ENCODE results near the gene AK5.

The AK5 gene

DNA sequence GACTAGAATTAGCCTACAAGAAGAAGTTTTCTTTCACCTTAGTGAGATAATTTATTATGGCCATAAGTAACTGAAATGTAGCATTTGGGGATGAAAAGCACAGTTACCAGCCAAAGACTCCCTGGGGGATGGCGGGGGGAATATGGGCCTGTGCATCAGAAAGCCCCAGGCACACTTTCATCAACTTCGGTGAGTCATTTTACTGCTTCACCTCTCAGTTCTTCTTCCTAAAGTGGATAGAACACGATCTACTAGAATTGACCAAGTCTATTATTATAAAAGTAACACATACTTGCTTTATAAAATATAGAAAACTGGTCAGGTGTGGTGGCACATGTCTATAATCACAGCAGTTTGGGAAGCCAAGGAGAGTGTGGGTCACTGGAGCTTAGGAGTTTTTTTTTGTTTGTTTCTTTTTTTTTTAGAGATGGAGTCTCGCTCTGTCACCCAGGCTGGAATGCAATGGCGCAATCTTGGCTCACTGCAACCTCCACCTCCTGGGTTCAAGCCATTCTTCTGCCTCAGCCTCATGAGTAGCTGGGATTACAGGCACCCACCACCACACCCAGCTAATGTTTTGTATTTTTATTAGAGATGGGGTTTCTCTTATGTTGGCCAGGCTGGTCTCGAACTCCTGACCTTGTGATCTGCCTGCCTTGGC is 258.8 kb downstream of the AK5 start:
- no peak for DNase-seq (ENCODE audit: low read depth in 2 of 2, low spot score in 1 of 2)

DNA sequence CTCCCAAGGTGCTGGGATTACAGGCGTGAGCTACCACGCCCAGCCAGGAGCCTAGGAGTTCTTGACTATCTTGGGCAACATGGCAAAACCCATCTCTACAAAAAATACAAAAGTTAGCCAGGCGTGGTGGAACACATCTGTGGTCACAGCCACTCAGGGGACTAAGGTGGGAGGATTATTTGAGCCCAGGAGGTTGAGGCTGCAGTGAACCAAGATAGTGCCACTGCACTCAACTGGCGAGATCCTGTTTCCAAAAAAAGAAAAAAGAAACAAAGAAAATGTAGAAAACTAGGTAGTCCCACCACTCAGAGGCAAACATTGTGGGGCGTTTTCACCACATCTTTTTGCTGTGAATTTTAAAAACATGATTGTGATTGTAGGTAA is 259.3 kb downstream of the AK5 start:
- DNase-seq (ENCODE audit: low read depth in 2 of 2, low spot score in 1 of 2), result no peak

GRCh38 chr1:77542813-77543420 is 261.1 kb downstream of the AK5 start:
- DNase-seq (ENCODE audit: low read depth in 2 of 2, low spot score in 1 of 2), result no peak

DNA sequence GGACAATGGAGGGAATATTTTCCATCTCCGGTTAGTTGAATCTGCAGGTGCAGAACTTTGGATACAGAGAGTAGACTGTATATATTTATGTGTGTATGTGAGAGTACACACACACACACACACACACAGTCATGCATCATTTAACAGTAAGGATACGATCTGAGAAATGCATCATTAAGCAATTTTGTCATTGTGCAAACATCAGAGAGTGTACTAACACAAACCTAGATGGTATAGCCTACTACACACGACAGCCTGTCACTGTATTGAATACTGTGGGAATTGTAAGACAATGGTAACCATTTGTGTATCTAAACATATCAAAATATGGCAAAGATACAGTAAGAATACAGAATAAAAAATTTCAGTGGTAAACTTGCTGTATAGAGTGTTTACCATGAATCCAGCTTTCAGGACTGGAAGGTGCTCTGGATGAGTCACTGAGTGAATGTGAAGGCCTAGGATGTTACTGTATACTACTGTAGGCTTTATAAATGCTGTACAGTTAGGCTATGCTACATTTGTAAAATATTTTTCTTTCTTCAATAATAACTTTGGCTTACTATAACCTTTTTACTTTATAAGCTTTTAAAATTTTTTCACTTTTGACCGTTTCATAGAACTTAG is 262.1 kb downstream of the AK5 start:
- no peak for DNase-seq (ENCODE audit: low read depth in 2 of 2, low spot score in 1 of 2)

GRCh38 chr1:77544845-77545244 is 263.0 kb downstream of the AK5 start:
- no peak for DNase-seq (ENCODE audit: low read depth in 2 of 2, low spot score in 1 of 2)

DNA sequence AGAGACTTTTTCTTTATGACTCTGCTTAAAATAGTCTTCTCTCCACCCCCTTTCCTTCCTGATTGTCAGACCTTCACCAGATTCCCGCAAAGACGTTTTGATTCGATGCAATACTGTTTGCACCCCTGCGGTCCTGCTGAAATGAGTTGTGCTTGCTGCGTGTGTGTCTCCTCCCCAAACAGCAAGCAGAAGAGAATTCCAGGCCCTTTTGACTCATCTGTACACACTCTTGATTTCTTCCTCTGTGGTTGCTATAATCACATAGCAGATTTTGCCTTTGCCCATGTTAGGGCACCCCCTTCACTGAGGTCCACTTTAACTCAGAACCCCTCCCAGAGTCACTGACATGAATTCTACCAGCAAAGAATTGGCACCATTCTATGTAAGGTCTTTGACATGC is 264.2 kb downstream of the AK5 start:
- DNase-seq (ENCODE audit: low read depth in 2 of 2, low spot score in 1 of 2), result no peak

DNA sequence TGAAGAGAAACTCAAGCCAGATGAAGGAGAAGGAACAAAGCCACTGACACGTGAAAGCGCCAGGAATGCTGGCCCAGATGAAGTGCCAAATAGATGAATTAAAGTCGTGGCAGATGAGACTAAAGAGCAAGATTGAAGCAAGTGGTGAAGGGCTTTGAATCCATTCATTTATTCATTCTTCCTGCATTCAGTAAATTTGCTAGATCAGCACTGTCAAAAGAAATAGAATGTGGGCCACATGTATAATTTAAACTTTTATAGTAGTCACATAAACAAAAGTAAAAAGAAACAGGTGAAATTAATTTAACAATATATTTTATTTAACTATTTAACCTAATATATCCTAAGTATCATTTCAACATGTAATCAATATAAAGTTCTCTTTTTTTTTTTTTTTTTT is 265.1 kb downstream of the AK5 start:
- no peak for DNase-seq (ENCODE audit: low read depth in 2 of 2, low spot score in 1 of 2)

GRCh38 chr1:77548285-77548684 is 266.5 kb downstream of the AK5 start:
- no peak for DNase-seq (ENCODE audit: low read depth in 2 of 2, low spot score in 1 of 2)

DNA sequence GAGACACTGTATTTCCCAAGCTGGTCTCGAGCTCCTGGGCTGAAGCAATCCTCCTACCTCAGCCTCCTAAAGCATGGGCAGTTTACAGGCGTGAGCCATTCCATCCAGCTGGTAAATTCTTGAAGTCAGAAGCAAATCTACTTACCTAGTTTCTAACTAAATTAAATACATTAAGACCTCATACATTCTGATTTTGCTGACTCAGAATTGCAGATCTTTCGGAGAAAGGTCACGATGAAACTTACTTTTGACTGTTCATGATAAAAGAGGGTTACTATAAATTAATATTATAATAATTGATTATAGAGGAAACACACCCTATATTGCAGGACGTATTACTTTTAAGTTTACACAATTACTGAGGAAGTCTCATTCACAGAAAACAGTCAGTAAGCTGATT is 268.3 kb downstream of the AK5 start:
- DNase-seq (ENCODE audit: low read depth in 2 of 2, low spot score in 1 of 2), result no peak

GRCh38 chr1:77552626-77553025 is 270.8 kb downstream of the AK5 start:
- no peak for DNase-seq (ENCODE audit: low read depth in 2 of 2, low spot score in 1 of 2)

- DNase-seq (ENCODE audit: low read depth in 2 of 2, low spot score in 1 of 2), result no peak
These were observed 271.9 kb downstream of the AK5 start for GRCh38 chr1:77553568-77554291.

DNA sequence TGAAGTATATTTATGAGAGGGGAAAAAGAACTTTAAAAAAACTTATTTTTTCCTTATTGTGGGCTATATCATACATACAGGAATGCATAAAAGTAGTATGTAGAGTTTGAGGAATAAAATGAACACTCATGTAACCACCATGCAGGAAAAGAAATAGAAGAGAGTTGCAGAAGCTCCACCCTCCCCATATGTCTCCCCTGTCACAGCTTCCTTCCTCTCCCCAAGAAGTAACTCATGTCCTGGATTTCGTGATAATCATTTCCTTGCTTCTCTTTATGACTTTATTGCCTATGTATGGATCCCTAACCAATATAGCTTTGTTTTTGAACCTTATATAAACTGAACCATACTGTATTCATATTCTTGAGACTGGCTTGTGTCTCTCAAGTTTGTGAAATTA is 274.2 kb downstream of the AK5 start:
- no peak for DNase-seq (ENCODE audit: low read depth in 2 of 2, low spot score in 1 of 2)

DNA sequence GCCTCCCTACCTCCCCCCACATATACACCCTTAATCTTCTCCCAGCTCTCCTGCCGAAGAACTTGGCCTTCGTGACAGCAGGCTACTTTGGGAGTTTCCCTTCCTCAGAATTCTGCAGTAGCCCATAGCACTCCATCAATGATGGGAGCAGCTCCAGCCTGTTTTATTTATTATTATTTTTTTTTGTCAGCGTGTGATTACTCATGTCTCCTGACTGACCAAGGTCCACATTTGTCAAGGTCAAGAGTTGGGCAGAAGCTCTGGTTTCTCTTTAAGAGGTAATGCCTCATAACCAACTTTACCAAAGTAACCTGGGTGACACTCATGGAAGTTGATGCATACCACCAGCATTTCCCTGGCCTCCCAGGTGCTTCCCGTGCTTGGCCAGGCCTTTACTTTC is 275.2 kb downstream of the AK5 start:
- no peak for DNase-seq (ENCODE audit: low read depth in 2 of 2, low spot score in 1 of 2)

DNA sequence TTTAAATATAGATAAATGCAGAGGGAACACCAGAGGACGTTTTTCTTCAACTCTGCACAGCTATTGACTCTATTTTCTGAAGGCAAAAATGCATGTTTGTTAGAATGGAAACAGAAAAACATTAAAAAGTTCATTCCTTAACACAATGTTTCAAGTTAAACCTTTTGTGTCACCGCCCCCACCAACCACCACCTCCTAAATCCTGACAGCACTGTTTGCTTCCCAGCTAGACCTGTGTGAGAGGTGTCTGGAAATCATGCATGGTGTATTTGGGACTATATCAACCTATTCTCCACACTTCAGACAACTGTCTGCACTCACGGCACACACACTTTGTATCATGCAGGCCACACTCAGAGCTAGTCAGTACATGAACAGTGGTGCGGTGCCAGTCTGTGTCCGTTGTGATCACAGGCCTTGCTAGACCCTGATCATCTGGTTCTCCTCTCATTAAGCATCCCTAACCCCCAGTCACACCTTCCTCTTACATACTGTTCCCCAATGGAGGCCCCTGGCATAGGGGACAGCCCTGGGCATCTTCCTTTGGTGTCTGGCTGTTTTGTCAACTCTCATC is 276.9 kb downstream of the AK5 start:
- DNase-seq (ENCODE audit: low read depth in 2 of 2, low spot score in 1 of 2), result no peak

DNA sequence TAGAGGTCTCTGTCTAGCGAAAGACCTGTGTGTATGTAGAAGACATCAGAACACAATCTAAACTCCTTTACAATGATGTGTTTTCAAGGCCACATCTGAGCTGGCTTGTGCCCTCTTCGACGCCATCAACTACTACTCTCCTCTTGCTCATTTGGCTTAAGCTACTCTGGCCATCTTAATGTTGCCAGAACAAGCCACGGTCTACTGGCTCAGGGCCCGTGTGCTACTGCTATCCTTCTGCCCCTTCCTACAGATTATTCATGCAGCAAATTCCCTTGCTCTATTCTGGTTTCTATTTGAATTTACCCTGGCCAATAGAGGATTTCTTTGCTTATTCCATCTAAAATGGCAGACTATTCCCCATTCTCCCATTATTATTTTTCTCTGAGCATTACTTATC is 278.9 kb downstream of the AK5 start:
- DNase-seq (ENCODE audit: low read depth in 2 of 2, low spot score in 1 of 2), result no peak

- no peak for DNase-seq (ENCODE audit: low read depth in 2 of 2, low spot score in 1 of 2)
These were observed 280.9 kb downstream of the AK5 start for GRCh38 chr1:77562596-77563150.

GRCh38 chr1:77565321-77565720 is 283.5 kb downstream of the AK5 start:
- DNase-seq (ENCODE audit: low read depth in 2 of 2, low spot score in 1 of 2), result no peak

GRCh38 chr1:77571642-77572041 is 289.8 kb downstream of the AK5 start:
- DNase-seq (ENCODE audit: low read depth in 2 of 2, low spot score in 1 of 2), result no peak

GRCh38 chr1:77579547-77579946 is 297.7 kb downstream of the AK5 start:
- no peak for DNase-seq (ENCODE audit: low read depth in 2 of 2, low spot score in 1 of 2)

- no peak for DNase-seq (ENCODE audit: low read depth in 2 of 2, low spot score in 1 of 2)
These were observed 301.1 kb downstream of the AK5 start for GRCh38 chr1:77582905-77583304.

- DNase-seq (ENCODE audit: low read depth in 2 of 2, low spot score in 1 of 2), result no peak
These were observed 301.7 kb downstream of the AK5 start for GRCh38 chr1:77583483-77583882.

GRCh38 chr1:77584884-77585283 is 303.1 kb downstream of the AK5 start:
- DNase-seq (ENCODE audit: low read depth in 2 of 2, low spot score in 1 of 2), result no peak
